Measurements from ENCODE around the gene CRYBG1.

The CRYBG1 gene

GRCh38 chr6:106612671-106613416 lies 252.3 kb downstream of the CRYBG1 start:
- DNase-seq, result no peak

- DNase-seq, result no peak
Observed at GRCh38 chr6:106613590-106613989, 253.1 kb downstream of the CRYBG1 start.

- DNase-seq, result no peak
Observed at GRCh38 chr6:106614166-106614565, 253.6 kb downstream of the CRYBG1 start.

GRCh38 chr6:106614592-106615257 lies 254.2 kb downstream of the CRYBG1 start:
- peak in 1 of 3 experiments; percentile 3 for DNase-seq

GRCh38 chr6:106617302-106617701 lies 256.8 kb downstream of the CRYBG1 start:
- DNase-seq, result no peak

GRCh38 chr6:106617857-106618256 lies 257.3 kb downstream of the CRYBG1 start:
- no peak for DNase-seq

- no peak for DNase-seq
Observed at GRCh38 chr6:106618324-106618723, 257.8 kb downstream of the CRYBG1 start.

GRCh38 chr6:106619223-106619622 lies 258.7 kb downstream of the CRYBG1 start:
- DNase-seq, result no peak

GRCh38 chr6:106620931-106621672 lies 260.6 kb downstream of the CRYBG1 start:
- DNase-seq, result no peak

Data from NCI-H1417 (cell line).